Liver (tissue), 9 donors: ENCODE measurements around the gene SLC22A3. TPM values are rescaled to one million over a fixed set of nuclear protein-coding genes. Genes with fewer than 3 reads are reported as not detected.

ENCODE experiments used
- DNase-seq: peaks from one replicate; pipeline ENCODE4 v3.0.0-alpha.2; 2017; ENCODE audit warnings: low spot score
- H3K27ac ChIP-seq, 2 donors: one replicate each; pipeline ENCODE4 v1.7.0; 2013; ENCODE audit warnings: inconsistent platforms in 2 of 2, low read length in 2 of 2, control low read depth in 1 of 2, low read depth in 1 of 2, mild to moderate bottlenecking in 1 of 2
- H3K27me3 ChIP-seq, 4 donors: one replicate each; pipeline versions ENCODE4 v1.6.1 to v1.7.0; 2013; ENCODE audit warnings: low read length in 3 of 4, inconsistent platforms in 1 of 4, mild to moderate bottlenecking in 1 of 4, moderate library complexity in 1 of 4; ENCODE audit not compliant: control insufficient read depth in 4 of 4, insufficient read depth in 4 of 4
- H3K36me3 ChIP-seq, 4 donors: one replicate each; pipeline versions ENCODE4 v1.6.1 to v1.7.0; 2013; ENCODE audit warnings: low read length in 3 of 4, mild to moderate bottlenecking in 3 of 4, low read depth in 1 of 4, moderate library complexity in 1 of 4; ENCODE audit not compliant: control insufficient read depth in 4 of 4, insufficient read depth in 3 of 4
- H3K4me1 ChIP-seq, 4 donors: one replicate each; pipeline versions ENCODE4 v1.6.1 to v1.7.0; 2013; ENCODE audit warnings: low read length in 3 of 4, mild to moderate bottlenecking in 3 of 4, moderate library complexity in 1 of 4; ENCODE audit not compliant: control insufficient read depth in 4 of 4, insufficient read depth in 4 of 4
- H3K4me3 ChIP-seq, 3 donors: one replicate each; pipeline versions ENCODE4 v1.6.1 to v1.7.0; 2013; ENCODE audit warnings: low read length in 3 of 3, control low read depth in 1 of 3, low read depth in 1 of 3, mild to moderate bottlenecking in 1 of 3
- H3K9ac ChIP-seq, 2 donors: one replicate each; pipeline ENCODE4 v1.7.0; 2013; ENCODE audit warnings: low read length in 2 of 2, mild to moderate bottlenecking in 2 of 2, moderate library complexity in 2 of 2, control low read depth in 1 of 2, low read depth in 1 of 2
- H3K9me3 ChIP-seq, 4 donors: one replicate each; pipeline versions ENCODE4 v1.6.1 to v1.7.0; 2013; ENCODE audit warnings: low read length in 3 of 4; ENCODE audit not compliant: control insufficient read depth in 4 of 4
- ATF3 ChIP-seq: IDR thresholded peaks from 2 replicates; pipeline ENCODE4 v1.6.1; 2016; ENCODE audit warnings: antibody characterized with exemption
- CTCF ChIP-seq: fragments of 150-350 bp; IDR thresholded peaks from 2 replicates; pipeline ENCODE4 v1.5.1; 2017; ENCODE audit warnings: improper control_type of control experiment, low read depth, low read length; ENCODE audit not compliant: missing input control
- EGR1 ChIP-seq, 2 donors: IDR thresholded peaks; 2 replicates each; pipeline ENCODE4 v1.6.1; 2016 to 2018; ENCODE audit warnings: antibody characterized with exemption in 2 of 2, low read depth in 2 of 2
- GABPA ChIP-seq, 2 donors: IDR thresholded peaks in 1 of 2; conservative IDR thresholded peaks in 1 of 2; 2 replicates each; pipeline ENCODE4 v1.6.1; 2016; ENCODE audit warnings: antibody characterized with exemption in 2 of 2, mild to moderate bottlenecking in 1 of 2, moderate library complexity in 1 of 2
- HNF4A ChIP-seq, 2 donors: conservative IDR thresholded peaks; 2 replicates each; pipeline ENCODE4 v1.6.1; 2016; ENCODE audit warnings: antibody characterized with exemption in 2 of 2, mild to moderate bottlenecking in 2 of 2
- JUND ChIP-seq, 2 donors: IDR thresholded peaks; 2 replicates each; pipeline ENCODE4 v1.6.1; 2016; ENCODE audit warnings: antibody characterized with exemption in 2 of 2
- MAX ChIP-seq: IDR thresholded peaks from 2 replicates; pipeline ENCODE4 v1.6.1; 2016; ENCODE audit warnings: antibody characterized with exemption
- RAD21 ChIP-seq, 2 donors: IDR thresholded peaks; 2 replicates each; pipeline ENCODE4 v1.6.1; 2016; ENCODE audit warnings: antibody characterized with exemption in 2 of 2, mild to moderate bottlenecking in 2 of 2
- REST ChIP-seq: IDR thresholded peaks from 2 replicates; pipeline ENCODE4 v1.6.1; 2016; ENCODE audit warnings: antibody characterized with exemption, mild to moderate bottlenecking
- RXRA ChIP-seq, 2 donors: IDR thresholded peaks; 2 replicates each; pipeline ENCODE4 v1.6.1; 2017 to 2018; ENCODE audit warnings: antibody characterized with exemption in 2 of 2, mild to moderate bottlenecking in 1 of 2
- SP1 ChIP-seq: IDR thresholded peaks from 2 replicates; pipeline ENCODE4 v1.6.1; 2018; ENCODE audit warnings: antibody characterized with exemption, mild to moderate bottlenecking
- YY1 ChIP-seq: IDR thresholded peaks from 2 replicates; pipeline ENCODE4 v1.6.1; 2016; ENCODE audit warnings: antibody characterized with exemption, mild to moderate bottlenecking
- ZBTB33 ChIP-seq: IDR thresholded peaks from 2 replicates; pipeline ENCODE4 v1.6.1; 2016; ENCODE audit warnings: antibody characterized with exemption
- WGBS: extraction: QIAGEN DNeasy Blood & Tissue Kit; methylation state at CpG from one replicate; pipeline ENCODE4 v1.1.7; 2013; 5-methylcytosine and 5-hydroxymethylcytosine counted together
- polyA plus RNA-seq, 2 donors: library from polyadenylated mRNA; stranded (reverse) in 1 of 2; unstranded in 1 of 2; fragments of 200-250 nt in 1 of 2; fragments of >200 nt in 1 of 2; fragmentation: Nextera tagmentation in 1 of 2; extraction: Ambion mirVana in 1 of 2; gene quantifications; one replicate each; pipeline versions ENCODE4 v1.2.1 to v1.2.3, GENCODE V29; 2013 to 2015
- total RNA-seq, 2 donors: library from RNA; depleted of rRNA; stranded (reverse); fragments of >200 nt; gene quantifications; one replicate each; pipeline ENCODE4 v1.2.3, GENCODE V29; 2014
- donor health status: healthy.
- donor health status: healthy.
- donor health status: healthy.
- donor health status: healthy.
- donor health status: healthy.

The SLC22A3 gene
- total and polyA plus RNA-seq, 4 donors: 7.6 to 40.9 (median 19.4) TPM

GRCh38 chr6:160331753-160332152 lies 16.4 kb upstream of the SLC22A3 start:
- H3K4me3 ChIP-seq: no peak overlapping the region
- WGBS: 63% methylated on average over 5 of the region's 5 CpGs
- DNase-seq: no peak
- TF ChIP-seq ATF3 (no peak), SP1 (no peak), RXRA (IDR thresholded peaks at IDR 0.05) (no peak), JUND (IDR thresholded peaks at IDR 0.05) (no peak), CTCF (no peak), REST (no peak), ZBTB33 (no peak), RAD21 (IDR thresholded peaks at IDR 0.05) (no peak), MAX (no peak)
- H3K4me1 ChIP-seq: no peaks in the 10 kb centered on the region
- H3K27ac ChIP-seq: no peak overlapping the region
- no peak overlapping the region for H3K9ac ChIP-seq
- H3K27me3 ChIP-seq: no peaks in the 10 kb centered on the region
- no peaks in the 10 kb centered on the region for H3K36me3 ChIP-seq
- no peaks in the 10 kb centered on the region for H3K9me3 ChIP-seq

GRCh38 chr6:160333101-160333500 lies 15.1 kb upstream of the SLC22A3 start:
- Histone ChIP-seq H3K4me3 (no peak overlapping the region), H3K9me3 (no peaks in the 10 kb centered on the region), H3K9ac (no peak overlapping the region), H3K4me1 (no peaks in the 10 kb centered on the region), H3K27me3 (no peaks in the 10 kb centered on the region), H3K27ac (no peak overlapping the region), H3K36me3 (no peaks in the 10 kb centered on the region)
- WGBS: 82% methylated on average over 3 of the region's 3 CpGs
- DNase-seq: no peak
- no peak for TF ChIP-seq ZBTB33
- no peak for TF ChIP-seq CTCF
- TF ChIP-seq ATF3: no peak
- TF ChIP-seq YY1: no peak
- TF ChIP-seq MAX: no peak
- TF ChIP-seq EGR1 (IDR thresholded peaks at IDR 0.05; ENCODE audit: low read depth in 2 of 2): no peak
- TF ChIP-seq GABPA (IDR thresholded peaks at IDR 0.05 in 1 of 2, conservative IDR thresholded peaks at IDR 0.05 in 1 of 2): no peak
- TF ChIP-seq HNF4A (conservative IDR thresholded peaks at IDR 0.05): no peak
- TF ChIP-seq REST: no peak
- TF ChIP-seq RXRA (IDR thresholded peaks at IDR 0.05): no peak
